B cell (primary cell): ENCODE results near the gene ARHGEF7. TPM values are rescaled to one million over a fixed set of nuclear protein-coding genes. Genes with fewer than 3 reads are reported as not detected.

Experiments used
- ATAC-seq: fragments of 200-7000 bp; cut with Tn5 transposase; one replicate; pipeline ENCODE4 v1.10.0; 2021; ENCODE audit warnings: low read depth, mild to moderate bottlenecking, moderate number of reproducible peaks, moderate library complexity
- CTCF ChIA-PET: fragments of 350-600 bp; sonication (Branson Sonifier 250); formaldehyde crosslinking; loops from one replicate; lab custom pipeline; 2021; ENCODE audit warnings: antibody characterized with exemption, inconsistent platforms; lab: Charles Lee
- POLR2A ChIA-PET: fragments of 350-600 bp; sonication (Branson Sonifier 250); formaldehyde crosslinking; loops from one replicate; lab custom pipeline; 2021; ENCODE audit warnings: antibody characterized with exemption; lab: Charles Lee
- DNase-seq: peaks from one replicate; pipeline ENCODE4 v3.0.0; 2013
- H2AFZ ChIP-seq: 2 replicates; pipeline ENCODE4 v1.6.1; 2012; ENCODE audit warnings: mild to moderate bottlenecking, low read depth, low read length; ENCODE audit not compliant: insufficient read depth, poor library complexity, severe bottlenecking
- H3K27ac ChIP-seq, 2 donors: 1 replicate in 1 of 2; 2 replicates in 1 of 2; pipeline ENCODE4 v1.5.1; 2012 to 2013; ENCODE audit warnings: low read length in 2 of 2, mild to moderate bottlenecking in 2 of 2, moderate library complexity in 1 of 2
- H3K27me3 ChIP-seq, 4 experiments: fragments of 200-600 bp in 1 of 4; sonication (generic) in 1 of 4; replicated peaks in 1 of 4; 1 replicate in 2 of 4; 2 replicates in 2 of 4; pipeline versions ENCODE4 v1.6.1 to v1.7.0; 2013 to 2016; ENCODE audit warnings: low read length in 3 of 4, mild to moderate bottlenecking in 2 of 4, mixed read lengths in 1 of 4, moderate library complexity in 1 of 4; ENCODE audit not compliant: insufficient read depth in 4 of 4, control insufficient read depth in 3 of 4; ENCODE audit errors: control extremely low read depth in 1 of 4
- H3K36me3 ChIP-seq, 2 experiments: replicated peaks in 1 of 2; 1 replicate in 1 of 2; 2 replicates in 1 of 2; pipeline versions ENCODE4 v1.6.1 to v1.7.1; 2013; ENCODE audit warnings: low read length in 1 of 2; ENCODE audit not compliant: insufficient read depth in 2 of 2, control insufficient read depth in 1 of 2; ENCODE audit errors: control extremely low read depth in 1 of 2, extremely low read depth in 1 of 2
- H3K4me1 ChIP-seq, 2 donors: fragments of 200-600 bp in 1 of 2; sonication (generic) in 1 of 2; 1 replicate in 1 of 2; 2 replicates in 1 of 2; pipeline versions ENCODE4 v1.5.1 to v1.6.1; 2013 to 2017; ENCODE audit warnings: low read length in 2 of 2; ENCODE audit not compliant: control insufficient read depth in 2 of 2, insufficient read depth in 2 of 2
- H3K4me2 ChIP-seq: replicated peaks from 2 replicates; pipeline ENCODE3; 2012; ENCODE audit warnings: mild to moderate bottlenecking, low read depth, low read length; ENCODE audit not compliant: poor library complexity, severe bottlenecking
- H3K4me3 ChIP-seq, 5 experiments: fragments of 200-600 bp in 1 of 5; sonication (generic) in 1 of 5; 1 replicate in 3 of 5; 2 replicates in 2 of 5; pipeline versions ENCODE4 v1.5.1 to v1.7.0; 2011 to 2016; ENCODE audit warnings: low read length in 4 of 5, mild to moderate bottlenecking in 4 of 5, low read depth in 2 of 5, control low read depth in 1 of 5, moderate library complexity in 1 of 5; ENCODE audit not compliant: insufficient read depth in 1 of 5; ENCODE audit errors: control extremely low read depth in 1 of 5, extremely low read depth in 1 of 5
- H3K79me2 ChIP-seq: fragments of 200-600 bp; sonication (generic); one replicate; pipeline ENCODE4 v1.6.0; 2016; ENCODE audit warnings: low read length; ENCODE audit not compliant: control insufficient read depth, insufficient read depth
- H3K9ac ChIP-seq: fragments of 200-600 bp; sonication (generic); 2 replicates; pipeline ENCODE4 v1.6.1; 2017; ENCODE audit warnings: mild to moderate bottlenecking, low read length, moderate library complexity
- H3K9me3 ChIP-seq, 3 donors: one replicate each; pipeline versions ENCODE4 v1.6.1 to v1.7.1; 2013; ENCODE audit warnings: low read length in 2 of 3; ENCODE audit not compliant: control insufficient read depth in 2 of 3, insufficient read depth in 1 of 3; ENCODE audit errors: control extremely low read depth in 1 of 3
- H4K20me1 ChIP-seq: 2 replicates; pipeline ENCODE4 v1.6.0; 2012; ENCODE audit warnings: mild to moderate bottlenecking, low read length; ENCODE audit not compliant: insufficient read depth, control insufficient read depth, poor library complexity, severe bottlenecking
- H3K27ac Mint-ChIP-seq: one replicate; pipeline ENCODE4 v1.8.0; 2021; ENCODE audit warnings: mixed read lengths
- H3K27me3 Mint-ChIP-seq: one replicate; pipeline ENCODE4 v1.8.0; 2021; ENCODE audit warnings: mixed read lengths
- H3K4me1 Mint-ChIP-seq: one replicate; pipeline ENCODE4 v1.8.0; 2021; ENCODE audit warnings: mixed read lengths
- H3K4me3 Mint-ChIP-seq: one replicate; pipeline ENCODE4 v1.8.0; 2021; ENCODE audit warnings: mixed read lengths
- H3K9me3 Mint-ChIP-seq: one replicate; pipeline ENCODE4 v1.8.0; 2022; ENCODE audit warnings: mixed read lengths; ENCODE audit not compliant: insufficient read depth
- CTCF ChIP-seq: fragments of 200-600 bp; IDR thresholded peaks from one replicate; pipeline ENCODE4 v1.8.0; 2022; ENCODE audit warnings: antibody characterized with exemption, mild to moderate bottlenecking
- EZH2 ChIP-seq: IDR thresholded peaks from 2 replicates; pipeline ENCODE4 v1.6.1; 2012; ENCODE audit warnings: borderline replicate concordance, low read depth, mild to moderate bottlenecking, moderate library complexity, low read length; ENCODE audit not compliant: insufficient read depth, poor library complexity, severe bottlenecking
- WGBS: methylation state at CpG from one replicate; pipeline ENCODE4 v1.1.5; 2013; ENCODE audit warnings: missing lambda C conversion rate; ENCODE audit not compliant: insufficient coverage; 5-methylcytosine and 5-hydroxymethylcytosine counted together
- intact Hi-C: fragments of 100-400 bp; cut with micrococcal nuclease; formaldehyde crosslinking; loops from one replicate; pipeline ENCODE4 v1.10.0; 2022
- polyA plus RNA-seq: library from polyadenylated mRNA; depleted of rRNA; stranded (reverse); fragments of >200 nt; gene quantifications from 2 replicates; pipeline ENCODE4 v1.2.3, GENCODE V29; 2012
- total RNA-seq, 2 donors: library from RNA; stranded (reverse); fragments of 120-200 nt in 1 of 2; gene quantifications; 1 replicate in 1 of 2; 2 replicates in 1 of 2; pipeline versions ENCODE4 v1.2.3 to v1.2.4, GENCODE V29; 2013 to 2022

ARHGEF7 gene
- total and polyA plus RNA-seq, 2 donors (not counting 1 experiment from before 2014, with no cell fraction given), result 62.3 to 125 TPM

GRCh38 chr13:111111376-111111937 is 3.7 kb upstream of the ARHGEF7 start:
- POLR2A ChIA-PET, result no interaction called here
- intact Hi-C loops, result no loop called here
- TF ChIP-seq CTCF (no peak), EZH2 (no peak)

GRCh38 chr13:111112196-111112595 is 2.9 kb upstream of the ARHGEF7 start:
- no peak overlapping the region for H3K4me2 ChIP-seq
- TF ChIP-seq CTCF (no peak), EZH2 (no peak)
- H3K27me3 Mint-ChIP-seq, result peaks cover 70% of the 10 kb centered on the region
- ATAC-seq (no peak), DNase-seq (no peak)
- intact Hi-C loops, result no loop called here
- H3K27ac Mint-ChIP-seq, result no peak overlapping the region
- ChIA-PET CTCF (no interaction called here), POLR2A (no interaction called here)
- H3K27me3 ChIP-seq, result peaks cover 3 to 49% (median 39%) of the 10 kb centered on the region in 4 experiments
- H4K20me1 ChIP-seq, result no peaks in the 10 kb centered on the region
- 94% methylated on average over 9 of the region's 9 CpGs for WGBS
- H3K36me3 ChIP-seq, result no peaks in the 10 kb centered on the region
- H3K4me3 ChIP-seq, result no peak overlapping the region
- H3K9me3 Mint-ChIP-seq, result no peaks in the 10 kb centered on the region
- H3K27ac ChIP-seq, result no peak overlapping the region
- no peak overlapping the region for H3K9ac ChIP-seq
- H3K4me1 ChIP-seq, result peaks cover 16 to 17% of the 10 kb centered on the region in 2 donors
- peaks cover 0 to 10% (median 0%) of the 10 kb centered on the region in 3 donors for H3K9me3 ChIP-seq
- no peak overlapping the region for H2AFZ ChIP-seq
- H3K79me2 ChIP-seq, result no peaks in the 10 kb centered on the region
- peaks cover 15% of the 10 kb centered on the region for H3K4me1 Mint-ChIP-seq
- no peak overlapping the region for H3K4me3 Mint-ChIP-seq

More at GRCh38 chr13:111111376-111111937, 3.7 kb upstream of the ARHGEF7 start:
- Histone ChIP-seq H3K36me3 (no peaks in the 10 kb centered on the region), H3K27ac (no peak overlapping the region), H2AFZ (no peak overlapping the region), H3K4me3 (no peak overlapping the region), H3K79me2 (no peaks in the 10 kb centered on the region), H3K4me1 (peaks cover 16 to 17% of the 10 kb centered on the region in 2 donors), H3K9ac (no peak overlapping the region), H3K27me3 (peaks cover 3 to 44% (median 39%) of the 10 kb centered on the region in 4 experiments), H3K9me3 (peaks cover 0 to 10% (median 1%) of the 10 kb centered on the region in 3 donors), H3K4me2 (no peak overlapping the region), H4K20me1 (no peaks in the 10 kb centered on the region)
- Mint-ChIP-seq H3K4me1 (peaks cover 15% of the 10 kb centered on the region), H3K4me3 (no peak overlapping the region), H3K27ac (no peak overlapping the region), H3K9me3 (no peaks in the 10 kb centered on the region), H3K27me3 (peaks cover 71% of the 10 kb centered on the region)
- 95% methylated on average over 5 of the region's 7 CpGs for WGBS
- CTCF ChIA-PET, result no interaction called here
- DNase-seq (no peak), ATAC-seq (no peak)
